Body of pancreas (tissue), 4 donors: ENCODE data around the gene SMG5.

Experiments
- POLR2A ChIP-seq, 3 donors: fragments of 450-650 bp; IDR thresholded peaks; one replicate each; pipeline ENCODE4 v1.6.1; 2016; ENCODE audit warnings: antibody characterized with exemption in 3 of 3, mild to moderate bottlenecking in 2 of 3
- TF ChIP-seq, protein P1 (sequence below), 7 experiments: fragments of 450-650 bp in 4 of 7; fragments of 200-600 bp in 3 of 7; sonication (generic) in 3 of 7; IDR thresholded peaks; one replicate each; pipeline ENCODE4 v1.5.1; 2016 to 2019; ENCODE audit warnings: antibody characterized with exemption in 7 of 7

- TF ChIP-seq, protein P1, sequence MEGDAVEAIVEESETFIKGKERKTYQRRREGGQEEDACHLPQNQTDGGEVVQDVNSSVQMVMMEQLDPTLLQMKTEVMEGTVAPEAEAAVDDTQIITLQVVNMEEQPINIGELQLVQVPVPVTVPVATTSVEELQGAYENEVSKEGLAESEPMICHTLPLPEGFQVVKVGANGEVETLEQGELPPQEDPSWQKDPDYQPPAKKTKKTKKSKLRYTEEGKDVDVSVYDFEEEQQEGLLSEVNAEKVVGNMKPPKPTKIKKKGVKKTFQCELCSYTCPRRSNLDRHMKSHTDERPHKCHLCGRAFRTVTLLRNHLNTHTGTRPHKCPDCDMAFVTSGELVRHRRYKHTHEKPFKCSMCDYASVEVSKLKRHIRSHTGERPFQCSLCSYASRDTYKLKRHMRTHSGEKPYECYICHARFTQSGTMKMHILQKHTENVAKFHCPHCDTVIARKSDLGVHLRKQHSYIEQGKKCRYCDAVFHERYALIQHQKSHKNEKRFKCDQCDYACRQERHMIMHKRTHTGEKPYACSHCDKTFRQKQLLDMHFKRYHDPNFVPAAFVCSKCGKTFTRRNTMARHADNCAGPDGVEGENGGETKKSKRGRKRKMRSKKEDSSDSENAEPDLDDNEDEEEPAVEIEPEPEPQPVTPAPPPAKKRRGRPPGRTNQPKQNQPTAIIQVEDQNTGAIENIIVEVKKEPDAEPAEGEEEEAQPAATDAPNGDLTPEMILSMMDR (IDR thresholded peaks at IDR 0.05) = no peak
- TF ChIP-seq POLR2A (IDR thresholded peaks at IDR 0.05) = no peak
Measured at GRCh38 chr1:156242738-156243137, 39.9 kb downstream of the SMG5 start.
